SK-N-MC (cell line): ENCODE measurements around the gene FAM200B.

Experiments used
- EZH2 ChIP-seq: fragments of 200-600 bp; sonication (generic); IDR thresholded peaks from one replicate; pipeline ENCODE4 v1.6.1; 2017; ENCODE audit warnings: antibody characterized with exemption
- FOXP2 ChIP-seq: optimal IDR thresholded peaks from 2 replicates; pipeline ENCODE3; 2011; ENCODE audit warnings: mild to moderate bottlenecking, moderate library complexity; ENCODE audit not compliant: insufficient read depth; ENCODE audit errors: extremely low read length, control extremely low read depth
- POLR2AphosphoS5 ChIP-seq: IDR thresholded peaks from 2 replicates; pipeline ENCODE4 v1.6.1; 2012; ENCODE audit warnings: mild to moderate bottlenecking, low read depth, low read length, borderline replicate concordance

DNA sequence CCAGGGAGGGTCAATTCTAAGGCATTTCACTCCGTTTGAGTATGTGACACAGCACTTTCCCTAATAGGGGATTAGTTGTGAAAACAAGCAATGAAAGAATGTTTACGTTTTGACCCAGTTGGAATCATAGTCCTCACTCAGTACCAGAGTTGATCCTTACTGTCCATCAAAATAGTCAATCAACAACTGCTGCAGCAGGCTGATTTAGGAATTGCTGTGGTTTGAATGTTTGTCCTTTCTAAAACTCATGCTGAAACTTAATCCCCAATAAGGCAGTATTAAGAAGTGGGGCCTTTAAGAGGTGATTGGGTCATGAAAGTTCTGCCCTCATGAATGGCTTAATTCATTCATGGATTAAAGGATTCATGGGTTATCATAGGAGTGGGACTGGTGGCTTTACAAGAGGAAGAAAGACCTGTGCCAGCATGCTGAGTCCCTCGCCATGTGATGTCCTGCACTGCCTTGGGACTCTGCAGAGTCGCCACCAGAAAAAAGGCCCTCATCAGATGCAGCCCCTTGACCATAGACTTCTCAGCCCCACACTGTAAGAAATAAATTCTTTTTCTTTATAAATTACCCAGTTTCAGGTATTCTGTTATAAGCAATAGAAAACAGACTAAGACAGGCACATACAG, 23.4 kb upstream of the FAM200B start:
- no peak for TF ChIP-seq POLR2AphosphoS5
- TF ChIP-seq EZH2 = no peak
- TF ChIP-seq FOXP2 = no peak
